GM12864 (cell line): ENCODE data around the gene ATP10A.

Source experiments
- DNase-seq: peaks from one replicate; pipeline ENCODE4 v3.0.0-alpha.2; 2011; ENCODE audit warnings: low read depth
- H3K4me3 ChIP-seq: 2 replicates; pipeline ENCODE4 v1.5.1; 2011; ENCODE audit warnings: mild to moderate bottlenecking, low read depth, low read length, control low read depth
- CTCF ChIP-seq: IDR thresholded peaks from 2 replicates; pipeline ENCODE4 v1.5.1; 2011; ENCODE audit warnings: low read depth, mild to moderate bottlenecking, moderate library complexity, low read length, control low read depth, inconsistent platforms; ENCODE audit errors: missing control alignments

ATP10A gene

GRCh38 chr15:25863111-25863967, at the start of gene ATP10A:
TSS of gene ATP10A (minus strand) at chr15:25863327. CDS start at chr15:25863096, 231 bp downstream.
- no peak for DNase-seq
- peak within 1 kb of the TSS; percentile 33; the same call in 1 of the 2 replicates for H3K4me3 ChIP-seq
- no peak for TF ChIP-seq CTCF

- no peak for DNase-seq
- no peak overlapping the region for H3K4me3 ChIP-seq
- TF ChIP-seq CTCF, result no peak
Observed at GRCh38 chr15:25912035-25912434, 48.9 kb upstream of the ATP10A start.

- no peak for TF ChIP-seq CTCF
- DNase-seq, result no peak
- H3K4me3 ChIP-seq, result no peak overlapping the region
Observed at GRCh38 chr15:25910832-25911231, 47.7 kb upstream of the ATP10A start.

DNA sequence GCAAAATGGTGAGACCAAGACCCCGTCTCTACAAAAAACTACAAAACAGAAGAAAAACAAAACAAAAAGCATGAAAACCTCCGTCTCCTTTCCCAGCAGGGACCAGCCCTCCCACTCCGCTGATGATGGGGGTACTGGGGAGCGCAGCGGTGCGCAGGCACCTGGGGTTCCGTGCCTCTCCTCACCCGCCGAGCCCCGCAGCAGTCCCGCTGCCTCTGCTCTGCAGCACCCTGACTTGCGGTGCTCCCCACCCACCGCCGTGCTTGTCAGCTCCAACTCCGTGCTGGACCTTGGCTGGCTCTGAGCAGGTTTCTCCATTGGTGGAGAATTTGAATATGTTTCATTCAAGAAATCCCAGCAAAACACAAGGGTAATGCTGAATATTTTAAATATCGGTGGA, 46.7 kb upstream of the ATP10A start:
- no peak for DNase-seq
- TF ChIP-seq CTCF, result no peak
- no peak overlapping the region for H3K4me3 ChIP-seq

- no peak overlapping the region for H3K4me3 ChIP-seq
- no peak for DNase-seq
- TF ChIP-seq CTCF, result no peak
Observed at GRCh38 chr15:25909325-25909724, 46.2 kb upstream of the ATP10A start.

DNA sequence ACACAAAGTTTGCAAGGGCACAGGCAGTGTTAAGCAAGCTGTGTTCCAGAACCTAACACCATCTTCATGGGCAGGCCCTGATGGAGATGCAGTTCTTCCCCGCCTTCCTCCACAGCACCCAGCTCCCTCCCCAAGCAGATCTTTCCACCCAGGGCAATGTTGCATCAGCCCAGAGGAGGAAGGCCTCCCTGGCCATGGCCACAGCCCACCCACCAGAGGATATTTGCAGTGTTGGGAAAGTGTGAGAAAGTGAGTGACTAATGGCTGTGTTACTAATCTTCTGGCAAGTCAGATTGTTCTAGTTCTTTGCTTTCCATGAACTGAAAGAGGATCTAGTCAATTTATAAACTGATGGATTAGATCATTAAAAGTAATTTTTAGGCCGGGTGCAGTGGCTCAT, 42.0 kb upstream of the ATP10A start:
- no peak for DNase-seq
- no peak for TF ChIP-seq CTCF
- no peak overlapping the region for H3K4me3 ChIP-seq
